PFSK-1 (cell line): ENCODE measurements around the gene CSRNP2.

Source experiments
- POLR2AphosphoS5 ChIP-seq: IDR thresholded peaks from 2 replicates; pipeline ENCODE4 v1.6.1; 2012; ENCODE audit warnings: low read depth, mild to moderate bottlenecking, control low read depth, low read length, moderate library complexity
- TF ChIP-seq, protein P1 (sequence below), 2 experiments: IDR thresholded peaks; 2 replicates each; pipeline versions ENCODE4 v1.6.1 to v1.8.0; 2011 to 2012; ENCODE audit warnings: low read depth in 2 of 2, low read length in 2 of 2, control low read depth in 1 of 2, inconsistent platforms in 1 of 2, mild to moderate bottlenecking in 1 of 2, moderate library complexity in 1 of 2; ENCODE audit not compliant: insufficient read depth in 1 of 2

DNA sequence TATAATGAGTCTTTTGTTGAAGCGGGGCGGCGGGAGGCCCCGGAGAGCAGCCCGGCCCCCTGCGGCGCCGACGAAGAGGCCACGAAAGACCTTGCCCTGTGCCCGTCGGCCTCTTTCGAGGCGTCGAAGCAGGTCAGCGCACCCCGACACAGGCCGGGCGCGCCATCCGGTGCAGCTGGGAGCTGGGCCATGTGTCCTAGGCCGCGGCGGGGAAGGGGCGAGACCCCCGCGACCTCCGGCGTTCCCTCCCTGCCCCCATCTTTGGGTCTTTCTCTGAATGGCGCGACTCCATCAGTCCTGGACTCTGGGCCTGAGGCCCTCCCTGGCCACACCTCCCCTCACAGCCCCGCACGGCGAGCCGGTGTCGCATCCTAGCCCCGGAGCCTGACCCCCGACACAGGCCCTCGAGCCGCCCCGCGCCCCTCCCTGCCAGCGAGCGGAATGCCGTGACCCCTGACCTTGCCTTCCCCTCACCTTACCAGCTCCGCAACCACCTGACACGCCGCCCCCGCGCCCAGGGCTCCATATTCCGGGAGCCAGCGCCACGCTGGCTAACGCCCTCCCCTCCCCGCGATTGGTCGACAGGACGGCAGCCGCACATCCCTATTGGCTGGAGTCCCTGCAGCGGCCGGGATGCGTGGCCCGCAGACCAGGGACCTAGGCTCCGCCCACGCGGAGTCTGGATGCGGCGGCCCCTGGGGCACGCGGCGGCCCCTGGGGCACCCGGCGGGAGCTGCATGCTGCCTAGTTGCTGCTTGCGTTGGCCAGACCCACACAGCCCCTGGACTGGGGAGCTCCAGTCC, 57.4 kb downstream of the CSRNP2 start, which contains the start of gene SLC11A2:
- peak; percentile 78 for TF ChIP-seq POLR2AphosphoS5
- TF ChIP-seq, protein P1, sequence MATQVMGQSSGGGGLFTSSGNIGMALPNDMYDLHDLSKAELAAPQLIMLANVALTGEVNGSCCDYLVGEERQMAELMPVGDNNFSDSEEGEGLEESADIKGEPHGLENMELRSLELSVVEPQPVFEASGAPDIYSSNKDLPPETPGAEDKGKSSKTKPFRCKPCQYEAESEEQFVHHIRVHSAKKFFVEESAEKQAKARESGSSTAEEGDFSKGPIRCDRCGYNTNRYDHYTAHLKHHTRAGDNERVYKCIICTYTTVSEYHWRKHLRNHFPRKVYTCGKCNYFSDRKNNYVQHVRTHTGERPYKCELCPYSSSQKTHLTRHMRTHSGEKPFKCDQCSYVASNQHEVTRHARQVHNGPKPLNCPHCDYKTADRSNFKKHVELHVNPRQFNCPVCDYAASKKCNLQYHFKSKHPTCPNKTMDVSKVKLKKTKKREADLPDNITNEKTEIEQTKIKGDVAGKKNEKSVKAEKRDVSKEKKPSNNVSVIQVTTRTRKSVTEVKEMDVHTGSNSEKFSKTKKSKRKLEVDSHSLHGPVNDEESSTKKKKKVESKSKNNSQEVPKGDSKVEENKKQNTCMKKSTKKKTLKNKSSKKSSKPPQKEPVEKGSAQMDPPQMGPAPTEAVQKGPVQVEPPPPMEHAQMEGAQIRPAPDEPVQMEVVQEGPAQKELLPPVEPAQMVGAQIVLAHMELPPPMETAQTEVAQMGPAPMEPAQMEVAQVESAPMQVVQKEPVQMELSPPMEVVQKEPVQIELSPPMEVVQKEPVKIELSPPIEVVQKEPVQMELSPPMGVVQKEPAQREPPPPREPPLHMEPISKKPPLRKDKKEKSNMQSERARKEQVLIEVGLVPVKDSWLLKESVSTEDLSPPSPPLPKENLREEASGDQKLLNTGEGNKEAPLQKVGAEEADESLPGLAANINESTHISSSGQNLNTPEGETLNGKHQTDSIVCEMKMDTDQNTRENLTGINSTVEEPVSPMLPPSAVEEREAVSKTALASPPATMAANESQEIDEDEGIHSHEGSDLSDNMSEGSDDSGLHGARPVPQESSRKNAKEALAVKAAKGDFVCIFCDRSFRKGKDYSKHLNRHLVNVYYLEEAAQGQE (IDR thresholded peaks at IDR 0.05; ENCODE audit: insufficient read depth in 1 of 2, low read depth in 2 of 2, low read length in 2 of 2), result 0 out of 4 replicates have a peak, but pooled peaks of 1 of the 2 experiments have one; percentile 27
